Right cardiac atrium (tissue), 5 donors: ENCODE results near the gene SMIM28. TPM values are rescaled to one million over a fixed set of nuclear protein-coding genes. Genes with fewer than 3 reads are reported as not detected.

Experiments
- ATAC-seq, 2 donors: fragments of 200-7000 bp; cut with Tn5 transposase; one replicate each; pipeline versions ENCODE4 v1.8.0 to v1.9.1; 2020; ENCODE audit warnings: moderate library complexity in 2 of 2, mild to moderate bottlenecking in 1 of 2
- DNase-seq, 3 donors: peaks; one replicate each; pipeline ENCODE4 v3.0.0-alpha.2; 2020
- H3K27ac ChIP-seq: one replicate; pipeline ENCODE4 v1.5.1; 2013; ENCODE audit warnings: mild to moderate bottlenecking, low read length, control low read depth, moderate library complexity
- H3K27me3 ChIP-seq: one replicate; pipeline ENCODE4 v1.6.1; 2013; ENCODE audit not compliant: control insufficient read depth, insufficient read depth
- H3K4me1 ChIP-seq: one replicate; pipeline ENCODE4 v1.6.1; 2013; ENCODE audit warnings: low read length; ENCODE audit not compliant: control insufficient read depth, insufficient read depth
- H3K4me3 ChIP-seq: one replicate; pipeline ENCODE4 v1.5.1; 2013; ENCODE audit warnings: low read length, control low read depth
- H3K9me3 ChIP-seq: one replicate; pipeline ENCODE4 v1.6.1; 2013; ENCODE audit warnings: low read length; ENCODE audit not compliant: control insufficient read depth
- WGBS: extraction: QIAGEN DNeasy Blood & Tissue Kit; methylation state at CpG from one replicate; pipeline ENCODE4 v1.1.7; 2013; 5-methylcytosine and 5-hydroxymethylcytosine counted together
- intact Hi-C, 4 donors: fragments of 100-400 bp; cut with DNase I; formaldehyde crosslinking; loops; one replicate each; pipeline versions ENCODE4 v1.11.0 to v1.14.0; 2022 to 2023
- polyA plus RNA-seq: library from polyadenylated mRNA; stranded (reverse); fragments of 200-250 nt; gene quantifications from one replicate; pipeline ENCODE4 v1.2.3, GENCODE V29; 2013
- total RNA-seq, 4 donors: library from RNA; stranded (reverse); fragmentation: NEBNext Ultra II Directional; extraction: Animal tissue kit (Norgen Biotek cat#: 25700); gene quantifications; one replicate each; pipeline ENCODE4 v1.2.1, GENCODE V29; 2021
- donor health status: healthy with polysubstance abuse.
- donor health status: DM: no; HTN: yes; CAD: no.
- donor health status: DM: no; HTN: no; CAD: no.
- donor health status: DM: no; HTN: yes; CAD: no; lungs with severe emphysema.
- donor health status: DM: yes; HTN: yes; CAD: no.

Gene SMIM28
- total and polyA plus RNA-seq, 5 donors = not detected

DNA sequence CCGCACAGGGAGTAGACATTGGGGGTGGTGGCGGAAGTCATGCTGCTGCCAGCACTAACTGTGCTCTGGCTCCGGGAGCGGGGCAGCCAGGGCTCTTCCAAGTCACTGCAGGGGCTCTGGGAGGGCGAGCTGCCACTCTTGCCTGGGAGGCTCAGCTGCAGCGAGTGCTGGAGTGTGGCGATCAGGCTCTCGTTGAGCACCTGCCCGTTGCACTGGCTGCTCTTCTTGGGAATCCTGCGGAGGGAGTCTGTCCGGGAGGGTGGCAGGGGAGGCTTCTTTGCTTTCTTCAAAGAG is 54.3 kb downstream of the SMIM28 start:
- DNase-seq = peak in 1 of 3 donors; percentile 54
- ATAC-seq = no peak
- Histone ChIP-seq H3K27ac (no peak overlapping the region), H3K27me3 (no peaks in the 10 kb centered on the region), H3K4me1 (no peaks in the 10 kb centered on the region), H3K4me3 (no peak overlapping the region), H3K9me3 (no peaks in the 10 kb centered on the region)
- WGBS = 92% methylated on average over 11 of the region's 11 CpGs
- intact Hi-C loops = loop anchor here in 2 of 4 donors (5.0 kb wide), 2 partner anchors 75 to 80 kb away; no protein-coding TSS in a partner anchor

Other genes with a start within 250 kb of the SMIM28 start
- gene ARFGEF3, start 216.0 kb upstream of the SMIM28 start, total RNA-seq = 1 to 10 TPM; 1.1 to 2.0 (median 1.6) TPM
- gene ARFGEF3, start 216.0 kb upstream of the SMIM28 start, polyA plus RNA-seq = 0.63 TPM
- not detected for gene PBOV1, start 159.4 kb upstream of the SMIM28 start, total RNA-seq
- not detected for gene PBOV1, start 159.4 kb upstream of the SMIM28 start, polyA plus RNA-seq
- gene HEBP2, start 26.3 kb downstream of the SMIM28 start, total RNA-seq = 10 to 100 TPM; 74.7 to 91.6 (median 82.0) TPM
- 39.5 TPM for gene HEBP2, start 26.3 kb downstream of the SMIM28 start, polyA plus RNA-seq
- gene NHSL1, start 121.6 kb downstream of the SMIM28 start, total RNA-seq = 10 to 100 TPM; 35.4 to 46.5 (median 38.8) TPM
- 10.5 TPM for gene NHSL1, start 121.6 kb downstream of the SMIM28 start, polyA plus RNA-seq